Upper lobe of left lung (tissue), 6 donors: ENCODE results near the gene MANSC4. TPM values are rescaled to one million over a fixed set of nuclear protein-coding genes. Genes with fewer than 3 reads are reported as not detected.
"Not testable (repeated sequence)": the region's sequence is repeated elsewhere in the genome, so short reads cannot be mapped to it uniquely, and the experiment has no call there.

Experiments
- ATAC-seq, 2 donors: fragments of 200-7000 bp; cut with Tn5 transposase; one replicate each; pipeline ENCODE4 v1.9.1; 2022; ENCODE audit warnings: mild to moderate bottlenecking in 2 of 2, moderate library complexity in 2 of 2; ENCODE audit not compliant: low FRiP score in 2 of 2
- DNase-seq, 2 donors: peaks; one replicate each; pipeline ENCODE4 v3.0.0-alpha.2; 2019 to 2020
- H3K27ac ChIP-seq, 4 donors: fragments of 200-600 bp; sonication (generic); one replicate each; pipeline ENCODE4 v1.5.1; 2016 to 2019
- H3K27me3 ChIP-seq, 4 donors: fragments of 200-600 bp; sonication (generic); one replicate each; pipeline ENCODE4 v1.5.1; 2017 to 2019
- H3K36me3 ChIP-seq, 4 donors: fragments of 200-600 bp; sonication (generic); one replicate each; pipeline ENCODE4 v1.5.1; 2016 to 2019
- H3K4me1 ChIP-seq, 4 donors: fragments of 200-600 bp; sonication (generic); one replicate each; pipeline ENCODE4 v1.5.1; 2018 to 2019
- H3K4me3 ChIP-seq, 4 donors: fragments of 200-600 bp; sonication (generic); one replicate each; pipeline ENCODE4 v1.5.1; 2017 to 2019; ENCODE audit warnings: mild to moderate bottlenecking in 2 of 4, moderate library complexity in 1 of 4
- H3K9me3 ChIP-seq, 4 donors: fragments of 200-600 bp; sonication (generic); one replicate each; pipeline ENCODE4 v1.5.1; 2018 to 2019
- EP300 ChIP-seq, 4 donors: sonication (generic); formaldehyde crosslinking; IDR thresholded peaks; one replicate each; pipeline ENCODE4 v1.5.1; 2017; ENCODE audit warnings: antibody characterized with exemption in 4 of 4, control low read depth in 2 of 4
- POLR2A ChIP-seq, 4 donors: fragments of 450-650 bp; IDR thresholded peaks; one replicate each; pipeline ENCODE4 v1.5.1; 2016 to 2017; ENCODE audit warnings: antibody characterized with exemption in 4 of 4, mild to moderate bottlenecking in 2 of 4
- POLR2AphosphoS5 ChIP-seq, 2 donors: sonication (generic); formaldehyde crosslinking; IDR thresholded peaks; one replicate each; pipeline ENCODE4 v1.5.1; 2017; ENCODE audit warnings: antibody characterized with exemption in 2 of 2
- WGBS, 2 donors: methylation state at CpG; one replicate each; pipeline ENCODE4 v1.1.5; 2017 to 2018; 5-methylcytosine and 5-hydroxymethylcytosine counted together
- total RNA-seq, 6 donors: library from RNA; depleted of rRNA in 4 of 6; stranded (reverse); fragments of >200 nt in 4 of 6; gene quantifications; one replicate each; pipeline versions ENCODE4 v1.1.0 to v1.2.1, GENCODE V29; 2016 to 2021
- TF ChIP-seq, protein P1 (sequence below), 6 experiments: fragments of 450-650 bp in 4 of 6; fragments of 200-600 bp in 2 of 6; sonication (generic) in 2 of 6; IDR thresholded peaks; one replicate each; pipeline ENCODE4 v1.5.1; 2016 to 2019; ENCODE audit warnings: antibody characterized with exemption in 6 of 6
- donor health status: DM: no; HTN: no; CAD: no; lungs with moderate emphysema.
- donor health status: DM: no; HTN: yes; CAD: no; lungs with severe emphysema.

Gene MANSC4
- total RNA-seq, 6 donors from 2014 or later: not detected

- DNase-seq (no peak), ATAC-seq (peak in 1 of 2 donors; percentile 53)
- Histone ChIP-seq H3K4me1 (peaks cover 0 to 12% (median 0%) of the 10 kb centered on the region in 4 donors), H3K36me3 (peaks cover 0 to 27% (median 7%) of the 10 kb centered on the region in 4 donors), H3K4me3 (no peak overlapping the region), H3K9me3 (no peaks in the 10 kb centered on the region), H3K27me3 (no peaks in the 10 kb centered on the region), H3K27ac (peak overlapping the region in 3 of 4 donors; percentile 35 to 65 (median 60))
- 90 to 93% methylated on average over 3 of the region's 3 CpGs for WGBS, 2 donors
- TF ChIP-seq POLR2AphosphoS5 (IDR thresholded peaks at IDR 0.05) (no peak), POLR2A (IDR thresholded peaks at IDR 0.05) (no peak), EP300 (IDR thresholded peaks at IDR 0.05) (no peak)
- TF ChIP-seq, protein P1, sequence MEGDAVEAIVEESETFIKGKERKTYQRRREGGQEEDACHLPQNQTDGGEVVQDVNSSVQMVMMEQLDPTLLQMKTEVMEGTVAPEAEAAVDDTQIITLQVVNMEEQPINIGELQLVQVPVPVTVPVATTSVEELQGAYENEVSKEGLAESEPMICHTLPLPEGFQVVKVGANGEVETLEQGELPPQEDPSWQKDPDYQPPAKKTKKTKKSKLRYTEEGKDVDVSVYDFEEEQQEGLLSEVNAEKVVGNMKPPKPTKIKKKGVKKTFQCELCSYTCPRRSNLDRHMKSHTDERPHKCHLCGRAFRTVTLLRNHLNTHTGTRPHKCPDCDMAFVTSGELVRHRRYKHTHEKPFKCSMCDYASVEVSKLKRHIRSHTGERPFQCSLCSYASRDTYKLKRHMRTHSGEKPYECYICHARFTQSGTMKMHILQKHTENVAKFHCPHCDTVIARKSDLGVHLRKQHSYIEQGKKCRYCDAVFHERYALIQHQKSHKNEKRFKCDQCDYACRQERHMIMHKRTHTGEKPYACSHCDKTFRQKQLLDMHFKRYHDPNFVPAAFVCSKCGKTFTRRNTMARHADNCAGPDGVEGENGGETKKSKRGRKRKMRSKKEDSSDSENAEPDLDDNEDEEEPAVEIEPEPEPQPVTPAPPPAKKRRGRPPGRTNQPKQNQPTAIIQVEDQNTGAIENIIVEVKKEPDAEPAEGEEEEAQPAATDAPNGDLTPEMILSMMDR (IDR thresholded peaks at IDR 0.05): no peak
Observed at GRCh38 chr12:27747111-27747820, 32.8 kb downstream of the MANSC4 start.

DNA sequence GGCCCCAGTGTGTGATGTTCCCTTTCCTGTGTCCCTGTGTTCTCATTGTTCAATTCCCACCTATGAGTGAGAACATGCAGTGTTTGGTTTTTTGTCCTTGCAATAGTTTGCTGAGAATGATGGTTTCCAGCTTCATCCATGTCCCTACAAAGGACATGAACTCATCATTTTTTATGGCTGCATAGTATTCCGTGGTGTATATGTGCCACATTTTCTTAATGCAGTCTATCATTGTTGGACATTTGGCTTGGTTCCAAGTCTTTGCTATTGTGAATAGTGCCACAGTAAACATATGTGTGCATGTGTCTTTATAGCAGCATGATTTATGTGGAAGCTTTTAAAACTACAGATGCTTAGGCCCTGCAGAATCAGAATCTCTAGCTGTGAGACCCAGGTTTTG lies 34.3 kb downstream of the MANSC4 start:
- not testable (repeated sequence) for H3K27ac ChIP-seq, H3K4me3 ChIP-seq, H3K27me3 ChIP-seq, DNase-seq, ATAC-seq, H3K9me3 ChIP-seq
- WGBS, 2 donors: 100% methylated on average over 1 of the region's 1 CpG; no CpG with 5 or more reads in 1 of the 2 donors
- Histone ChIP-seq H3K36me3 (peaks cover 0 to 33% (median 7%) of the 10 kb centered on the region in 4 donors), H3K4me1 (peaks cover 0 to 12% (median 0%) of the 10 kb centered on the region in 4 donors)

- no peak overlapping the region for H3K4me3 ChIP-seq
- H3K27me3 ChIP-seq: no peaks in the 10 kb centered on the region
- WGBS, 2 donors: 96% methylated on average over 5 of the region's 5 CpGs
- no peak for DNase-seq
- H3K36me3 ChIP-seq: peaks cover 0 to 54% (median 11%) of the 10 kb centered on the region in 4 donors
- peaks cover 0 to 12% (median 0%) of the 10 kb centered on the region in 4 donors for H3K4me1 ChIP-seq
- TF ChIP-seq EP300 (IDR thresholded peaks at IDR 0.05) (no peak), POLR2AphosphoS5 (IDR thresholded peaks at IDR 0.05) (no peak), POLR2A (IDR thresholded peaks at IDR 0.05) (no peak)
- TF ChIP-seq, protein P1 (IDR thresholded peaks at IDR 0.05): no peak
- ATAC-seq: no peak
- H3K9me3 ChIP-seq: no peaks in the 10 kb centered on the region
- no peak overlapping the region for H3K27ac ChIP-seq
Observed at GRCh38 chr12:27743601-27744000, 36.4 kb downstream of the MANSC4 start.

DNA sequence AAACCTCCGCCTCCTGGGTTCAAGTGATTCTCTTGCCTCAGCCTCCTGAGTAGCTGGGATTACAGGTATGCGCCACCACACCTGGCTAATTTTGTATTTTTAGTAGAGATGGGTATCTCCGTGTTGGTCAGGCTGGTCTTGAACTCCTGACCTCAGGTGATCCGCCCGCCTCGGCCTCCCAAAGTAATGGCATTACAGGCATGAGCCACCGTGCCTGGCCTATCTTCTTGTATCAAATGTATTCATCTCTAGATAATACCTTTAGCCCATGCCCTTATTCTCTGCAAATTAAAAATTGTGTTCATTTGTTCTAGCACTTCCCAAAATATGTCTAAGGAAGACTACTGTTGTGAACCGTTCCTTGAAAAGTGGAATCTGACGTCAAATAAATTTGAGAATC lies 45.7 kb downstream of the MANSC4 start:
- peaks cover 0 to 53% (median 8%) of the 10 kb centered on the region in 4 donors for H3K36me3 ChIP-seq
- WGBS, 2 donors: 93 to 95% methylated on average over 9 of the region's 9 CpGs
- H3K4me1 ChIP-seq, H3K27ac ChIP-seq, DNase-seq, H3K27me3 ChIP-seq, H3K4me3 ChIP-seq, H3K9me3 ChIP-seq, ATAC-seq: not testable (repeated sequence)

DNA sequence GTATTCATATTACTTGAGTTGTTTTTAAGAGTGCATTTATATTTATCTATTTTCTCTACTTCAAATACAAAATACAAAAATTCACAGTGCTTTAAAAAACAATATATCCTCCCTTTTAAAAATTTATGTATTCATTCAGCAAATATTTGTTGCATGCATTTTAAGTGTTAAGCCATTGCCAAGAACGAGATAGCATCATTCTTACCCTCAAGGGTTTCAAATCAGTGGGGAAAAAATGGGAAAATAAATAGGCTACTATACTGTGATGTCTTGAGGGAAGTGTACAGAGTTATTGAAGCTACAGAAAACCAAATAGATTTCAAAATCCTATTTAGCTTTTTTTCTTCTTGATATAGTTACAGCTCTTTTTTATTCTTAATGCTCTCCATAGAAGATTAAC lies 46.2 kb downstream of the MANSC4 start:
- 79 to 88% methylated on average over 1 of the region's 1 CpG for WGBS, 2 donors
- peaks cover 0 to 48% (median 6%) of the 10 kb centered on the region in 4 donors for H3K36me3 ChIP-seq
- H3K4me1 ChIP-seq: no peaks in the 10 kb centered on the region
- H3K9me3 ChIP-seq: no peaks in the 10 kb centered on the region
- DNase-seq (no peak), ATAC-seq (no peak)
- H3K27ac ChIP-seq: no peak overlapping the region
- H3K27me3 ChIP-seq: no peaks in the 10 kb centered on the region
- no peak overlapping the region for H3K4me3 ChIP-seq
- no peak for TF ChIP-seq EP300 (IDR thresholded peaks at IDR 0.05)
- TF ChIP-seq, protein P1 (IDR thresholded peaks at IDR 0.05): no peak
- no peak for TF ChIP-seq POLR2AphosphoS5 (IDR thresholded peaks at IDR 0.05)
- no peak for TF ChIP-seq POLR2A (IDR thresholded peaks at IDR 0.05)
